Measurements from ENCODE around the gene NCR3LG1.

DNA sequence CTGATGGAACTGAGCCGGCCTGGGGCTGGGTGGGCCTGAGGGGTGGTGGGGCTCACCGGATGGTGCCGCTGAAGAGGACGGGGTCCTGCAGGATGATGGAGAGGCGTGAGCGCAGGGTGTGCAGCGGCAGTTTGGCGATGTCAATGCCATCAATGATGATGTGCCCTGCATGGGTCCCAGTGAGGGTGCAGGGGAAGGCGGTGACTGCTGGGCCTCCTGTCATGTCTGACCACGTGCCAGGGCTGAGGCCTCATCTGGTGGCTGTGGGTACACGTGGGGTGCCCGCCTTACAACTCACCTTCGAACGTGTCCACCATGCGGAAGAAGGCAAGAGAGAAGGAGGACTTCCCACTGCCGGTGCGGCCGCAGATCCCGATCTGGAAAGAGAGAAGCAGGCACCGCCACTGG lies 44.0 kb downstream of the NCR3LG1 start:
- TF ChIP-seq RFX5 (IDR thresholded peaks at IDR 0.05; ENCODE audit: borderline replicate concordance, low read depth, low read length) = no peak
- TF ChIP-seq JUND (IDR thresholded peaks at IDR 0.05; ENCODE audit: low read length) = no peak
- no peak for TF ChIP-seq CTCF (IDR thresholded peaks at IDR 0.05; ENCODE audit: control extremely low read depth in 1 of 3, insufficient read depth in 1 of 3, low read depth in 1 of 3, low read length in 3 of 3)
- no peak for TF ChIP-seq POLR2A (IDR thresholded peaks at IDR 0.05; ENCODE audit: control extremely low read depth in 1 of 2, low read depth in 2 of 2, low read length in 2 of 2)
- no peak for TF ChIP-seq CBX5 (IDR thresholded peaks at IDR 0.05; ENCODE audit: low read depth, low read length)
- no peak for TF ChIP-seq SIX5 (IDR thresholded peaks at IDR 0.05; ENCODE audit: low read depth, low read length)
- TF ChIP-seq CEBPB (IDR thresholded peaks at IDR 0.05; ENCODE audit: low read depth, low read length) = no peak
- no peak for TF ChIP-seq SRF (IDR thresholded peaks at IDR 0.05; ENCODE audit: low read depth, low read length)
- TF ChIP-seq EP300 (IDR thresholded peaks at IDR 0.05; ENCODE audit: borderline replicate concordance in 1 of 2, low read depth in 2 of 2, low read length in 2 of 2) = no peak
- no peak for TF ChIP-seq NANOG (IDR thresholded peaks at IDR 0.05; ENCODE audit: insufficient read depth, low read depth, low read length, poor library complexity, severe bottlenecking)
- no peak for TF ChIP-seq RAD21 (IDR thresholded peaks at IDR 0.05 in 1 of 2, conservative IDR thresholded peaks at IDR 0.05 in 1 of 2; ENCODE audit: low read depth in 2 of 2, low read length in 2 of 2)
- TF ChIP-seq EZH2 (IDR thresholded peaks at IDR 0.05; ENCODE audit: low read depth, low read length, severe bottlenecking) = no peak

All from H1 (cell line).